ENCODE measurements around the gene PPA1. TPM values are rescaled to one million over a fixed set of nuclear protein-coding genes. Genes with fewer than 3 reads are reported as not detected.
"Not testable (repeated sequence)": the region's sequence is repeated elsewhere in the genome, so short reads cannot be mapped to it uniquely, and the experiment has no call there.

Gene PPA1
- total RNA-seq, 8 experiments from 2014 or later = 113 to 213 (median 168) TPM

GRCh38 chr10:70169649-70170364 lies 63.4 kb downstream of the PPA1 start:
- in situ Hi-C loops (cut with MboI; ENCODE audit: low pct_unique_long_range_greater_than_20kb in 2 of 9, low sequenced_read_pairs in 9 of 9, unreplicated experiment in 9 of 9) = no loop called here
- Histone ChIP-seq H3K4me1 (replicated peaks in 1 of 2) (peaks cover 9% of the 10 kb centered on the region in 2 donors), H3K4me3 (peak overlapping the region; percentile 46 to 76 (median 54)), H3K27ac (peak overlapping the region; percentile 64 to 88)
- WGBS, 10 experiments = 0 to 2% (median 0%) methylated on average over 2 to 17 of the region's 40 CpGs; no CpG with 5 or more reads in 1 of the 10 experiments
- peak in 7 of 8 experiments; percentile 21 to 51 (median 39) for ATAC-seq (replicated peaks in 6 of 8)

GRCh38 chr10:70169011-70169410 lies 64.2 kb downstream of the PPA1 start:
- Histone ChIP-seq H3K27ac (no peak overlapping the region), H3K4me3 (peak overlapping the region; percentile 46 to 76 (median 54)), H3K4me1 (replicated peaks in 1 of 2) (peaks cover 9% of the 10 kb centered on the region in 2 donors)
- WGBS, 10 experiments = 0 to 79% (median 40%) methylated on average over 1 to 2 of the region's 2 CpGs; no CpG with 5 or more reads in 1 of the 10 experiments
- in situ Hi-C loops (cut with MboI; ENCODE audit: low pct_unique_long_range_greater_than_20kb in 2 of 9, low sequenced_read_pairs in 9 of 9, unreplicated experiment in 9 of 9) = no loop called here
- no peak for ATAC-seq (replicated peaks in 6 of 8)

- Histone ChIP-seq H3K4me1 (replicated peaks in 1 of 2) (peaks cover 9% of the 10 kb centered on the region in 2 donors), H3K27ac (no peak overlapping the region), H3K4me3 (no peak overlapping the region)
- ATAC-seq (replicated peaks in 6 of 8) = no peak
- WGBS, 10 experiments = 45 to 97% (median 86%) methylated on average over 3 to 7 of the region's 7 CpGs; no CpG with 5 or more reads in 2 of the 10 experiments
- in situ Hi-C loops (cut with MboI; ENCODE audit: low pct_unique_long_range_greater_than_20kb in 2 of 9, low sequenced_read_pairs in 9 of 9, unreplicated experiment in 9 of 9) = no loop called here
Observed at GRCh38 chr10:70167246-70167645, 66.0 kb downstream of the PPA1 start.

- no peak for ATAC-seq (replicated peaks in 6 of 8)
- in situ Hi-C loops (cut with MboI; ENCODE audit: low pct_unique_long_range_greater_than_20kb in 2 of 9, low sequenced_read_pairs in 9 of 9, unreplicated experiment in 9 of 9) = no loop called here
- WGBS, 10 experiments = 33 to 100% (median 83%) methylated on average over 1 to 3 of the region's 3 CpGs; no CpG with 5 or more reads in 2 of the 10 experiments
Observed at GRCh38 chr10:70166394-70166793, 66.8 kb downstream of the PPA1 start.

GRCh38 chr10:70164163-70164562 lies 69.1 kb downstream of the PPA1 start:
- Histone ChIP-seq H3K4me3 (no peak overlapping the region), H3K27ac (no peak overlapping the region), H3K4me1 (replicated peaks in 1 of 2) (peaks cover 6 to 8% of the 10 kb centered on the region in 2 donors)
- ATAC-seq (replicated peaks in 6 of 8) = peak in 3 of 8 experiments; percentile 75 to 83 (median 75)
- WGBS, 10 experiments = 40 to 100% (median 88%) methylated on average over 2 to 3 of the region's 3 CpGs; no CpG with 5 or more reads in 2 of the 10 experiments
- in situ Hi-C loops (cut with MboI; ENCODE audit: low pct_unique_long_range_greater_than_20kb in 2 of 9, low sequenced_read_pairs in 9 of 9, unreplicated experiment in 9 of 9) = no loop called here

More at GRCh38 chr10:70166394-70166793, 66.8 kb downstream of the PPA1 start:
- H3K27ac ChIP-seq = no peak overlapping the region
- H3K4me1 ChIP-seq (replicated peaks in 1 of 2) = peaks cover 9% of the 10 kb centered on the region in 2 donors
- no peak overlapping the region for H3K4me3 ChIP-seq

- no peak for ATAC-seq (replicated peaks in 6 of 8)
- H3K27ac ChIP-seq = no peak overlapping the region
- peaks cover 0 to 1% of the 10 kb centered on the region in 2 donors for H3K4me1 ChIP-seq (replicated peaks in 1 of 2)
- no peak overlapping the region for H3K4me3 ChIP-seq
- 88 to 100% (median 100%) methylated on average over 1 to 3 of the region's 4 CpGs; no CpG with 5 or more reads in 2 of the 10 experiments for WGBS, 10 experiments
- in situ Hi-C loops (cut with MboI; ENCODE audit: low pct_unique_long_range_greater_than_20kb in 2 of 9, low sequenced_read_pairs in 9 of 9, unreplicated experiment in 9 of 9) = no loop called here
Observed at GRCh38 chr10:70163448-70163847, 69.8 kb downstream of the PPA1 start.

GRCh38 chr10:70162892-70163201 lies 70.4 kb downstream of the PPA1 start:
- no peak overlapping the region for H3K27ac ChIP-seq
- WGBS, 10 experiments = 50 to 100% (median 86%) methylated on average over 1 of the region's 1 CpG; no CpG with 5 or more reads in 3 of the 10 experiments
- in situ Hi-C loops (cut with MboI; ENCODE audit: low pct_unique_long_range_greater_than_20kb in 2 of 9, low sequenced_read_pairs in 9 of 9, unreplicated experiment in 9 of 9) = no loop called here
- ATAC-seq (replicated peaks in 6 of 8) = no peak
- H3K4me3 ChIP-seq = no peak overlapping the region
- H3K4me1 ChIP-seq (replicated peaks in 1 of 2) = no peaks in the 10 kb centered on the region

- in situ Hi-C loops (cut with MboI; ENCODE audit: low pct_unique_long_range_greater_than_20kb in 2 of 9, low sequenced_read_pairs in 9 of 9, unreplicated experiment in 9 of 9) = no loop called here
- Histone ChIP-seq H3K27ac (no peak overlapping the region), H3K4me1 (replicated peaks in 1 of 2) (no peaks in the 10 kb centered on the region), H3K4me3 (no peak overlapping the region)
- 71 to 100% (median 92%) methylated on average over 1 of the region's 2 CpGs; no CpG with 5 or more reads in 6 of the 10 experiments for WGBS, 10 experiments
- no peak for ATAC-seq (replicated peaks in 6 of 8)
Observed at GRCh38 chr10:70162151-70162891, 70.9 kb downstream of the PPA1 start.

- no peak for ATAC-seq (replicated peaks in 6 of 8)
- in situ Hi-C loops (cut with MboI; ENCODE audit: low pct_unique_long_range_greater_than_20kb in 2 of 9, low sequenced_read_pairs in 9 of 9, unreplicated experiment in 9 of 9) = no loop called here
- WGBS, 10 experiments = 45 to 100% (median 86%) methylated on average over 1 of the region's 1 CpG; no CpG with 5 or more reads in 3 of the 10 experiments
- Histone ChIP-seq H3K4me1 (replicated peaks in 1 of 2) (no peaks in the 10 kb centered on the region), H3K4me3 (no peak overlapping the region), H3K27ac (no peak overlapping the region)
Observed at GRCh38 chr10:70160798-70161197, 72.4 kb downstream of the PPA1 start.

GRCh38 chr10:70159366-70159765 lies 73.9 kb downstream of the PPA1 start:
- ATAC-seq (replicated peaks in 6 of 8); H3K4me1 ChIP-seq (replicated peaks in 1 of 2); H3K4me3 ChIP-seq; in situ Hi-C loops (cut with MboI; ENCODE audit: low pct_unique_long_range_greater_than_20kb in 2 of 9, low sequenced_read_pairs in 9 of 9, unreplicated experiment in 9 of 9); H3K27ac ChIP-seq: not testable (repeated sequence)
- WGBS, 10 experiments = 40 to 100% (median 74%) methylated on average over 1 to 3 of the region's 3 CpGs; no CpG with 5 or more reads in 2 of the 10 experiments

- WGBS, 10 experiments = 40 to 100% (median 89%) methylated on average over 1 to 2 of the region's 2 CpGs; no CpG with 5 or more reads in 2 of the 10 experiments
- peaks cover 0 to 2% of the 10 kb centered on the region in 2 donors for H3K4me1 ChIP-seq (replicated peaks in 1 of 2)
- H3K4me3 ChIP-seq = no peak overlapping the region
- ATAC-seq (replicated peaks in 6 of 8) = no peak
- no peak overlapping the region for H3K27ac ChIP-seq
- in situ Hi-C loops (cut with MboI; ENCODE audit: low pct_unique_long_range_greater_than_20kb in 2 of 9, low sequenced_read_pairs in 9 of 9, unreplicated experiment in 9 of 9) = no loop called here
Observed at GRCh38 chr10:70158113-70158512, 75.1 kb downstream of the PPA1 start.

- ATAC-seq (replicated peaks in 6 of 8) = no peak
- in situ Hi-C loops (cut with MboI; ENCODE audit: low pct_unique_long_range_greater_than_20kb in 2 of 9, low sequenced_read_pairs in 9 of 9, unreplicated experiment in 9 of 9) = no loop called here
- Histone ChIP-seq H3K4me3 (no peak overlapping the region), H3K27ac (no peak overlapping the region), H3K4me1 (replicated peaks in 1 of 2) (peaks cover 0 to 2% of the 10 kb centered on the region in 2 donors)
- 36 to 100% (median 77%) methylated on average over 1 to 3 of the region's 3 CpGs for WGBS, 10 experiments
Observed at GRCh38 chr10:70155255-70155838, 77.9 kb downstream of the PPA1 start.
